ENCODE data around the gene NLGN1. TPM values are rescaled to one million over a fixed set of nuclear protein-coding genes. Genes with fewer than 3 reads are reported as not detected.

NLGN1 gene
- total and polyA plus RNA-seq, 9 of the 15 experiments (the other 6 are each of a cell fraction or from before 2014, with no cell fraction given): under 0.01 to 0.01 TPM; not detected in 7

- Histone ChIP-seq H3K9me1 (ENCODE audit: control insufficient read depth, insufficient read depth, low read length) (no peaks in the 10 kb centered on the region), H3K4me1 (replicated peaks in 1 of 2; ENCODE audit: control insufficient read depth in 2 of 2, insufficient read depth in 2 of 2, low read length in 2 of 2) (no peaks in the 10 kb centered on the region), H3K27ac (ENCODE audit: extremely low read depth, low read depth, low read length) (no peak overlapping the region), H3K9me3 (replicated peaks; ENCODE audit: control insufficient read depth, insufficient read depth, low read depth, low read length) (no peaks in the 10 kb centered on the region; the same call in 1 of the 2 replicates), H3K27me3 (ENCODE audit: control insufficient read depth in 2 of 2, insufficient read depth in 2 of 2, low read length in 2 of 2) (no peaks in the 10 kb centered on the region), H4K20me1 (replicated peaks; ENCODE audit: control insufficient read depth, insufficient read depth, low read length) (no peaks in the 10 kb centered on the region), H3K79me2 (ENCODE audit: control insufficient read depth, insufficient read depth, low read length) (no peaks in the 10 kb centered on the region), H3K4me2 (ENCODE audit: insufficient read depth, low read length) (no peak overlapping the region), H3K36me3 (ENCODE audit: control insufficient read depth, insufficient read depth, low read length) (no peaks in the 10 kb centered on the region), H2AFZ (ENCODE audit: low read depth, low read length) (no peak overlapping the region), H3K4me3 (no peak overlapping the region), H3K9ac (ENCODE audit: insufficient read depth in 1 of 2, low read depth in 2 of 2, low read length in 2 of 2) (no peak overlapping the region)
- FAIRE-seq (no peak), ATAC-seq (no peak), DNase-seq (ENCODE audit: extremely low read depth in 1 of 4, low spot score in 3 of 4) (no peak)
- CTCF ChIA-PET (ENCODE audit: low intra/inter-chr PET ratio): no interaction called here
- under 1% methylated on average over 10 of the region's 10 CpGs for WGBS (ENCODE audit: insufficient coverage, low coverage, missing lambda C conversion rate)
- in situ Hi-C loops (cut with MboI): no loop called here
- intact Hi-C loops (cut with micrococcal nuclease): no loop called here
- POLR2A ChIA-PET: interaction anchor here (0.5 kb wide), 1 partner anchor 461 kb away, joined by 3 read pairs; no protein-coding TSS in a partner anchor
- BruUV-seq (replicated peaks): no TSS peak
- TF ChIP-seq TAL1 (IDR thresholded peaks at IDR 0.05): no peak
- TF ChIP-seq MTA1 (IDR thresholded peaks at IDR 0.05; ENCODE audit: borderline replicate concordance): no peak
- no peak for TF ChIP-seq NCOA4 (IDR thresholded peaks at IDR 0.05; ENCODE audit: partially characterized antibody)
- TF ChIP-seq TAF1 (IDR thresholded peaks at IDR 0.05; ENCODE audit: control insufficient read depth, extremely low read depth, insufficient read depth, low read length, severe bottlenecking): no peak
- no peak for TF ChIP-seq ZKSCAN1 (IDR thresholded peaks at IDR 0.05; ENCODE audit: low read depth, low read length)
- no peak for TF ChIP-seq FUS (optimal IDR thresholded peaks at IDR 0.05; ENCODE audit: low read depth, low read length)
- no peak for TF ChIP-seq ZNF431 (CRISPR knock-in tag; IDR thresholded peaks at IDR 0.05)
- no peak for TF ChIP-seq GATAD2B (IDR thresholded peaks at IDR 0.05; ENCODE audit: borderline replicate concordance)
Observed at GRCh38 chr3:174242311-174243041, 844.9 kb downstream of the NLGN1 start.
